Raji (cell line): ENCODE data around the gene EIPR1.

Source experiments
- POLR2A ChIP-seq: IDR thresholded peaks from 2 replicates; pipeline ENCODE4 v1.6.1; 2011; ENCODE audit warnings: low read depth, low read length, control low read depth; ENCODE audit not compliant: insufficient read depth

EIPR1 gene

DNA sequence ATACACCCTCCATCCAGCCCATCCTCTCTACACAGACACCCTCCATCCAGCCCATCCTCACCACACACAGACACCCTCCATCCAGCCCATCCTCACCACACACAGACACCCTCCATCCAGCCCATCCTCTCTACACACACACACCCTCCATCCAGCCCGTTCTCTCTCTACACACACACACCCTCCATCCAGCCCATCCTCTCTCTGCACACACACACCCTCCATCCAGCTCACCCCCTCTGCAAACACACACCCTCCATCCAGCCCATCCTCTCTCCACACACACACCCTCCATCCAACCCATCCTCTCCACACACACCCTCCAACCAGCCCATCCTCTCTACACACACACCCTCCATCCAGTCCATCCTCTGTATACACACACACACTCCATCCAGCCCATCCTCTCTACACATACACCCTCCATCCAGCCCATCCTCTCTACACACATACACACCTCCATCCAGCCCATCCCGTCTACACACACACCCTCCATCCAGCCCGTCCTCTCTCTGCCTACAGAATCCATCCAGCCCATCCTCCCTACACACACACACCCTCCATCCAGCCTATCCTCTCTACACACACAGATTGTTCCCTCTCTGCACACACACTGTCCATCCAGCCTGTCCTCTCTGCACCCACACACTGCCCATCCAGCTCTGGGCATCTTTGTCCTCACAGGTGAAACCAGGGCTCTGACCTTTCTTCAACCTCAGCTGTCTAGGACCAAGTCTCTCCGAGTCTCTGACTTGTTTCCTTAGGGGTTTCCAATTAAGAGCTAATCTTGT lies 81.2 kb downstream of the EIPR1 start:
- no peak for TF ChIP-seq POLR2A

- no peak for TF ChIP-seq POLR2A
Measured at GRCh38 chr2:3294493-3294892, 83.1 kb downstream of the EIPR1 start.

GRCh38 chr2:3294069-3294468 lies 83.5 kb downstream of the EIPR1 start:
- no peak for TF ChIP-seq POLR2A

GRCh38 chr2:3293221-3293620 lies 84.4 kb downstream of the EIPR1 start:
- no peak for TF ChIP-seq POLR2A

DNA sequence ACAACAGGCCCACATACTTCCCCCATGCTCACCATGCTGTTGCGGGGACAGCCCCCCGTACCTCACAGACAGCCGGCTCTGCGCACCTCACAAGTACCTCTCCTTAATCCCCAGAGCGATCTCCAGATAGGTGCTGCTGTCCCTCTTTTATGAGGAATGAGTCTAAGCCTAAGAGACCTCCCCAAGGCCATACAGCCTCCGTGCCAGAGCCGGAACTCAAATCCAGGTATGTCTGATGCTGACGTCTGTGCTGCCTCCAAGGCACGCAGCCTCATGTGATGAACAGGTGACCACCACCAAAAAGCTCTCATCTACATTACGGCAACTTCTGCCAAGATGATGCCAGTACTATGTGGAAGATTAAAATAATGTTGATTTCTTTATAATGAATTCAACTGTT lies 85.2 kb downstream of the EIPR1 start:
- TF ChIP-seq POLR2A, result no peak

DNA sequence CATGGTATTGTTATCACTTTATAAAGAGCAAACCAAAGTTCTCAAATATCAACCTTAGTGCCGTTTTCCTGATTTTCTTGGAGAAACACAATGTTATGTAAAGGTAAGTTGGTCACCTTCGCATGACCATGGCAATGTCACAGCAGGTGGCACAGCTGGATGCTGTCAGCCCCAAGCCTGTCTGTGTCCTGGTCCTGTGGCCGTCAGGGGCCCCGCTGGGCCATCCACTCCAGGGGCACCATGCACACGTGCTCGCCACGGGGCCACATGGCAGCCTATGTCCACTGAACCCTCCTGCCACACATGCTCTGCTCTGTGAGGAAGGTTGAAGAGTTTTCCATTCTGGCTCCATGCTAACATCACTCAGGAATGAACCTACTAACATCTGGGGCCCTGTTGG lies 85.9 kb downstream of the EIPR1 start:
- TF ChIP-seq POLR2A, result no peak

DNA sequence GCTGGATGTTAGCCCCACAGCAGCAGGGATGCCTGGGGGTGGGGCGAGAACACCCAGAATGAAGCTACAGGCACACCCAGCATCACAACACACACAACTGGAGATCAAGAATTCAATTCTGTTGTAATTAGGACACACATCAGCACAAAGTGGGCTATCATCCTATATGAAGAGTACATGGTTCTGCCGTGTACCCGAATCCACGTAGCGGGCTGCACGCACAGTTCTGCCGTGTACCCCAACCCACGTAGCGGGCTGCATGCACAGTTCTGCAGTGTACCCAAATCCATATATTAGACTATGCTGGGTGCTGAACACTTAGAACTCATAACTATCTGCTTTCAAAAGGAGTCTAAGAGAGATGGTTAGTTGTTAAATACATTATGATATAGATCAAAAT lies 86.5 kb downstream of the EIPR1 start:
- no peak for TF ChIP-seq POLR2A

- TF ChIP-seq POLR2A, result no peak
Measured at GRCh38 chr2:3290655-3291054, 87.0 kb downstream of the EIPR1 start.

DNA sequence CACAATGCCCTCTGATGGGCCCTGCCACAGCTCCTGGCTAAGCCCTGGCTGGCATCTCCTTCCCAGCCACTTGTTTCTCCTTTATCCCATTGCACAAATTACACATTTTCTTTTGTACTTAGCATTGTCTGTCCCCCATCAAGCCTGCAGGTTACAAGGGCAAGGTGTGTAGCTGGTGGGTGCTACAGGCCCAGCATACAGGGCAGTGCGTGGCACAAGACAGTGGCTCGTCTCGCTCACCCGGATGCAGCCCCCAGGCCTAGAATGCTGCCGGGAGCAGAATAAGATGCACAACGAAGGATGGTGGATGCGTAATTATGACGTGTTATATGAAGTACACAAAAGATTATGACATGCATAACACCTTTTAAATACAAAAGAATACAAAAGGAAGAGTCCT lies 87.6 kb downstream of the EIPR1 start:
- no peak for TF ChIP-seq POLR2A

DNA sequence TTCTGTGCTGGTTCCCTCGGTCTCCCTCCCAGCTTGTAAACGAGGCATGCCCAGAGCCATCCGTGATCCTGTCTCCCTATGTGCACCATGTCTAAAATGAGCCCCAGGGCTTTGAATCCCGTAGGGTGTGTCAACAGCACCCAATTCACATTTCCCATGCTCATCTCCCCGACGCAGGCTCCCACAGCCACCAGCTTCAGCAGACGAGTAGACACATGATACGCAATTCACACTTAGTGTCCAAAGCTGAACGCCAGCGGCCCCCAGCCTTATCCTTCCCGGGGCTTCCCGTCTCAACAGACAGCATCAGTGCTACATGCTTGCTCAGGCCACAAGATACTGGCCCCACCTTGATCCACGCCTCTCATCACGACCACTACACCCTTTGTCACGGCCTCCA lies 88.1 kb downstream of the EIPR1 start:
- TF ChIP-seq POLR2A, result no peak

GRCh38 chr2:3289171-3289515 lies 88.5 kb downstream of the EIPR1 start:
- TF ChIP-seq POLR2A, result no peak

DNA sequence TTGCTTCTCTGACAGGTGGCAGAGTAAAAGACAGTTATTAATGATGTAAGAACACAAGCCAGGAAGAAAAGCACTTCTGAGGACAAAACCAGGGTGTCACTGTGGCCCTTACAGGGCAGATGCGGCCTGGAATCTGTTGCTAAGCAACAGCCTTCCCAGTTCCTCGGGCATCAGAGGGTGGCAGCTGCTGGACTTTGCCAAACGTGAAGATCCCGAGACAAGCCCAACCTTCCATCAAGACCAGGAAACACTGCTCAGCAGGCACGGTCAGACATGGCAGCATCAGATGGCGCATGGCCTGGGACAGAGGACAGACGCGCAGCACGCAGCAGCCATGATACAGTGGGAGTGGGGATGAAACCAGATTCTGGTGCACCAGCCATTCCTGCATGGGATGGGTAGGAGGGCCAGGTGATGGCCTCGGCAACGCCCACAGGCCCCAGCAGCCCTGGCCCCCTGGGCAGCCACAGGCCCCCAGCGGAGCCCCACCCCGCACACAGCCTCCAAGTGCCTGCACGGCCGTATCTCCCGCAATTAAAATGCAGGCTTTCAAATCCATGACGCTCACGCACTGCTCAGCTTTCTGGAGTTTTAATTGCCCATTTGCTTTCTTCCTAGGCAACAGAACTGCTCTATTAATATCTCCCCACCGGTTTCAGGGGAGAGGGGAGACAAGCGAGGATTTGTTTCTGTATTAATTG lies 89.0 kb downstream of the EIPR1 start:
- no peak for TF ChIP-seq POLR2A

- TF ChIP-seq POLR2A, result no peak
Measured at GRCh38 chr2:3287896-3288295, 89.7 kb downstream of the EIPR1 start.

GRCh38 chr2:3285901-3286645 lies 91.5 kb downstream of the EIPR1 start:
- TF ChIP-seq POLR2A, result no peak

DNA sequence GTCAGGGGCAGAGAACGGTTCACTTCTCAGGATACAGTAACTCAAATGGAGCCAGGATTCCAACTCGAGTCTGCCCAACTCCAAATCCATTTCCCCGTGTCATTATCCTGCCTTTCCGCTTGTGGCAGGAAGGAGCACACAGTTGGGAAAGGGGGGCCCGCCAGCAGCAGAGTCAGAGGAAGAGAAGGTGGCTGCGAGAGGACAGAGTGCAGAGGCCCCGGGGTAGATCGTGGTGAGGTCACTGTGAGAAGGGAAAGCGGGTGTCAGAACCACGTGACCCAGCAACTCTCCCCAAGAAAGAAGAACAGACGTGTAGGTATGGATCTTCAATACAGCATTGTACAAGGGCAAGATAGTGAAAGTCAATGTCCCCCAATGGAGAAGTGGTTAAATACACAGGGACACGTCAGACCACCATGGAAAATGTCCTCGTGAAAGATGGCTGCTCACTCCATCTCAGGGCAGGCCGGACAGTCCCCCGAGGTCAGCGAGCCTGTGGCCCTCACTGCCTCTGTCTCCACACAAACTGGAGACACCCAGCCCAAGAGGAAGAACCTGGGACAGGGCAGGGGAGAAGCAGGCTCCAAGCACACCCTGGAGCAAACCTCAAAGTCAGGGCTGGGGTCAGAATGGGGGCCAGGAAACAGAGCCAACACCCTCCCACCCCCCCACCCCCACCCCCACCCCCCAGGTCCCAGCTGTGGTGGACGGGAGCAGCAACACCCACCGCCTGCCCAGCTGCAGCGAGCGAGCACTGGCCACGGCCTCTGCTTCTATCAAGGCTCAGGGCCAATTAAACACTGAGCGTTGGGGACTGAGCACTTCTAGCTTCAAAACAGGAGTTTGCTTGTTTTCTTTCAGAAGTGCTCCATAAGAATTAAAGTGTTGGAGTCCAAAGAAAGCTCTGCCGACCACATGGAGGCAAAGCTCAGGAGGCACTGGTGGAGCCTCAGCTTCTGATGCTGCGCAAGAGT lies 92.7 kb downstream of the EIPR1 start:
- no peak for TF ChIP-seq POLR2A
